ENCODE results near the gene PRPF19.
A peak's percentile ranks its signal among the peaks of the same experiment; 100 is the strongest.

Gene PRPF19

DNA sequence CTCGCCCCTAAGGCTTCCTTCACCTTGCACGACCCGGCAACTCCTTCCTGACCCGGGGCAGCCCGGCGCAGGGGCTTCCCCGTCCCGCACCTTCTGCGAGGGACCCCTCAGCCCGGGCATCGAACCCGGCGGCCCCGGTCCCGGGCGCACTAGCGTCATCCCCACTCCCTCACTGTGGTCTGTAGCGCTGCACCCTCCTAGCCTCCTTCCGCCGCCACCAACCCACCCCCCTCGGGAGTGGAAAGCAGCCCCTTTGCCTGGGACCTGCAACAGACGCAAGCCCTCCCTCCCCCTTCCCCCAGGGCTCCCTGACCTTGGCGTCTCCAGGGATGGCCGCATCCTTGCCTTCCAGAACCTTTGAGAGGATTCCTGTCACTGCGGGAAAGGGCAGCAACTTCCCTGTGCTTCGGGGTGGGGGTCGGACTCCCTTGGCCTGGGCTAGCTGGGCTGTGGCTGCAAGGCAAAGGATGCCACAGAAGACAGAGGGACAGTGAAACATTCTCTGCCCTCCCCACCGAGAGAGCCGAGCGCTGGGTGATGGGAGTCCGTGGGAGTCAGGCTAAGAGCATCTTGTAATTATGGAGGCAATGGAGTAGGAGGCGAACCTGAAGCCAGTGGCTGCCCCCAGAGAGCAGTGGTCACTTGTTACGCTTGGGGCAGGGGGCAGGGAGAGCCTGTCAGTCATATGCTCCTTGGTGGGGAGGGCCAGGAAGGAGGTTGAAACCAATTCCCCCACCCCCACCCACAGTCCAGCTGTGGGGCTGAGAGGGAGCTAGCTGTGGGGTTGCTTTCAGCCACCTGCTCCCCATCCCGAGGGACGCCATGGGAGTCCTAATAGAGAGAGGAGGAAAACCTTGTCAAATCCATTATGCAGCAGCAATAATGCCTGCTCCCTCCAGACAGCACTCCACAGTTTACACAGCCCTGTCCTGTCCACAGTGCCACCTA is 18.8 kb upstream of the PRPF19 start:
- H3K27ac ChIP-seq (ENCODE audit: low read depth, low read length): no peak overlapping the region
- peaks cover 9 to 17% (median 13%) of the 10 kb centered on the region in 5 donors for H3K27me3 ChIP-seq (ENCODE audit: control insufficient read depth in 5 of 5, insufficient read depth in 4 of 5, low read length in 5 of 5)
- peaks cover 0 to 34% (median 29%) of the 10 kb centered on the region in 5 donors for H3K36me3 ChIP-seq (ENCODE audit: control insufficient read depth in 5 of 5, insufficient read depth in 5 of 5, low read length in 5 of 5)
- H3K9ac ChIP-seq (ENCODE audit: low read length in 5 of 5): peak overlapping the region in 3 of 5 donors; percentile 3 to 59 (median 43)
- H3K9me3 ChIP-seq (ENCODE audit: control insufficient read depth in 5 of 5, low read length in 5 of 5): no peaks in the 10 kb centered on the region
- peaks cover 0 to 23% (median 17%) of the 10 kb centered on the region in 5 donors for H3K4me1 ChIP-seq (ENCODE audit: control insufficient read depth in 5 of 5, insufficient read depth in 5 of 5, low read length in 5 of 5)
- H3K4me3 ChIP-seq (ENCODE audit: low read depth in 1 of 5, low read length in 5 of 5): peak overlapping the region in 4 of 5 donors; percentile 43 to 65 (median 56)

DNA sequence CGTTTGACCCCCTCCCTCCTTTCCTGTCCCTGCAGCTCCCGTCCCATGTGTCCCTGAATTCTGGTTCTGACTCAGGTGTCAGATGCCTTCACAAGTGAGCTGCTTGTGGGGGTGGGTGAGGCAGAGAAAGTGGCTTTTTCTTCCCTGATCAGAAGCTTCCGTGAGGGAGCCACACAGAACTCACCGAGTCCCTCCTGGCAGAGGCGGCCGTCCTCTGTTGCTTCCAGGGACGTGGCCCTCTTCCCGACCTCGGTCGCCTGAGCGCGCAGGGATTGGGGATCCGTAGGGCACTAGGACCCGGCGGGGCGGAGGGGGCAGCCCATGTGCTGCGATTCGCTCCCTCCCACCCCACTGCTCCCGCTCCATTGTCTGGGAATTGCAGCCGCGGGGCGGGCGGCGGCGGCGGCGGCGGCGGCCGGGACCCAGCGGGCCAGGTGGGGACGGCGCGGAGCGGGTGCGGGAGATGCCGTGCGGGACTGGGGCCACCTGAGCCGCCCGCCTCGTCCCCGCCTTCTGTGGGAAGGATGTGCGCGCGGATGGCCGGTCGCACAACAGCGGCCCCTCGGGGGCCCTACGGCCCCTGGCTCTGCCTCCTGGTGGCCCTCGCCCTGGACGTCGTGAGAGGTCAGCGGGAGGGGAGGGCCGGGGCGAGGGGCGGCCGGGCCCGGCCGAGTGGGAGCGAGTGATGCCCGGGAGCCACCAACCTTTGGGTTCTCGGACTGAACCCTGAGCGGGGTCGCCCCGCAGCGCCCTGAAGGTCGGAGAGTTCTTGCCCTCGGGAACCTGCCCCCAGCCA is 17.9 kb upstream of the PRPF19 start, which contains the start of gene TMEM132A:
Gene TMEM132A, plus strand, starts transcription at position 351 of the 796 bp plus-strand sequence. Its CDS starts 174 bp downstream, at position 525.
- Histone ChIP-seq H3K9me3 (ENCODE audit: control insufficient read depth in 5 of 5, low read length in 5 of 5) (no peaks in the 10 kb centered on the region), H3K27ac (ENCODE audit: low read depth, low read length) (no peak within 1 kb of the TSS), H3K4me1 (ENCODE audit: control insufficient read depth in 5 of 5, insufficient read depth in 5 of 5, low read length in 5 of 5) (peaks cover 0 to 31% (median 25%) of the 10 kb centered on the region in 5 donors), H3K4me3 (ENCODE audit: low read depth in 1 of 5, low read length in 5 of 5) (peak within 1 kb of the TSS in 4 of 5 donors; percentile 43 to 65 (median 56)), H3K9ac (ENCODE audit: low read length in 5 of 5) (peak within 1 kb of the TSS in 4 of 5 donors; percentile 3 to 59 (median 48)), H3K36me3 (ENCODE audit: control insufficient read depth in 5 of 5, insufficient read depth in 5 of 5, low read length in 5 of 5) (peaks cover 0 to 41% (median 35%) of the 10 kb centered on the region in 5 donors), H3K27me3 (ENCODE audit: control insufficient read depth in 5 of 5, insufficient read depth in 4 of 5, low read length in 5 of 5) (peaks cover 9 to 17% (median 11%) of the 10 kb centered on the region in 5 donors)

DNA sequence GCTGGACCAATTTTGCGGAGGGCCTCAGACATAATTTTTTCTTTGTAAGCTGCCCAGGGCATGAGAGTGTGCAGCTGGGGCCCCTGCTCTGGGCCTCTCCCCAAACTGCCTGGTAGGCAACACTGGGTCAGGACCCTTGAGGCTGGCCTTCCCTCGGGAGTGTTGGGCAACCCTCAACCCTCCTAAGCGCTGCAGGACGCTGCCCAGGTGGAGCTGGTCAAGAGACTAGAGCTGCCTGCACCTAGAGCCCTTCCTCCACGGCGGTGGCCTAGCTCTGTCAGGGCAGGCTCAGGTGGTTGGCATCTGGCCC is 17.4 kb upstream of the PRPF19 start:
- H3K9ac ChIP-seq (ENCODE audit: low read length in 5 of 5): no peak overlapping the region
- H3K27ac ChIP-seq (ENCODE audit: low read depth, low read length): no peak overlapping the region
- no peaks in the 10 kb centered on the region for H3K9me3 ChIP-seq (ENCODE audit: control insufficient read depth in 5 of 5, low read length in 5 of 5)
- H3K4me1 ChIP-seq (ENCODE audit: control insufficient read depth in 5 of 5, insufficient read depth in 5 of 5, low read length in 5 of 5): peaks cover 0 to 36% (median 30%) of the 10 kb centered on the region in 5 donors
- H3K36me3 ChIP-seq (ENCODE audit: control insufficient read depth in 5 of 5, insufficient read depth in 5 of 5, low read length in 5 of 5): peaks cover 0 to 41% (median 35%) of the 10 kb centered on the region in 5 donors
- H3K27me3 ChIP-seq (ENCODE audit: control insufficient read depth in 5 of 5, insufficient read depth in 4 of 5, low read length in 5 of 5): peaks cover 9 to 17% (median 10%) of the 10 kb centered on the region in 5 donors
- H3K4me3 ChIP-seq (ENCODE audit: low read depth in 1 of 5, low read length in 5 of 5): peak overlapping the region in 3 of 5 donors; percentile 43 to 65 (median 59)

DNA sequence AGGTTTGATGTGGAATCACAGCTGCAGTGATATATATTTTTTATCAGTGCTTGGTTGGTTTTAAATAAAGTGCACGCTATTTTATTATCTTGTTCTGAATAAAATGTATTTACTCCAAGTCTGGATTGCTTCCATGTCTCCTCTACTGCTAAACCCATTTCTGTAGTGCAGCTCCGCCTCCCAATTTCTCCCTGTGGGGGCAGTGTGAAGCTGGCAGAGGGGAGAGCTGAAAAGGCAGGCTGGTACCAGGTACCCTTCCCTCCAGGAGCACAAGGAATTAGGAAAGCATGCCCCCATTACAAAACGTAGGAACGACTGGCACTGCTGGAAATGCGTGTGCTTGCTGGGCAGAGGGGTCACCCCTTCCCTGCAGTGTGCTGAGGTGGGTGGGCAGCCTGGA is 16.9 kb upstream of the PRPF19 start:
- no peak overlapping the region for H3K27ac ChIP-seq (ENCODE audit: low read depth, low read length)
- peaks cover 0 to 41% (median 35%) of the 10 kb centered on the region in 5 donors for H3K36me3 ChIP-seq (ENCODE audit: control insufficient read depth in 5 of 5, insufficient read depth in 5 of 5, low read length in 5 of 5)
- peak overlapping the region in 1 of 5 donors; percentile 65 for H3K4me3 ChIP-seq (ENCODE audit: low read depth in 1 of 5, low read length in 5 of 5)
- H3K27me3 ChIP-seq (ENCODE audit: control insufficient read depth in 5 of 5, insufficient read depth in 4 of 5, low read length in 5 of 5): peaks cover 9 to 17% (median 10%) of the 10 kb centered on the region in 5 donors
- H3K4me1 ChIP-seq (ENCODE audit: control insufficient read depth in 5 of 5, insufficient read depth in 5 of 5, low read length in 5 of 5): peaks cover 0 to 38% (median 33%) of the 10 kb centered on the region in 5 donors
- no peaks in the 10 kb centered on the region for H3K9me3 ChIP-seq (ENCODE audit: control insufficient read depth in 5 of 5, low read length in 5 of 5)
- H3K9ac ChIP-seq (ENCODE audit: low read length in 5 of 5): no peak overlapping the region

DNA sequence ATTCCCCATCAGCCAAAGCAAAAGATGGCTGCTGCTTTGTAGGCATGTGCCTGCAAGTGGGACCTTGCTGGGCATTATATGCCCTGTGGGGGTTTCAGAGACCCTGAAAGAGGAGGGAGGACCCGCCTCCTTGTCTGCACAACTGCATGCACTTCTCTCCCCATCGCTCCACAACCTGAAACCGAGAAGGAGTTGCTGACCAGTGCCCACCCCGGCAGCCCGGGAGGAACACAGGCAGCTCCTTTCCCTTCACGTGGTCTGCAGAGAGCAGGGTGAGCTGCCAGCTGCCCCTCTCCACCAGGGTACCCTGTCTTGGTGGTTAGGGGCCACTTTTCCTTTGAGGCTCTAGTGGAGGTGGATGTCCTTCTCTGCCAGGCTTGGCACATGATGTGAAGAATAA is 16.5 kb upstream of the PRPF19 start:
- H3K9me3 ChIP-seq (ENCODE audit: control insufficient read depth in 5 of 5, low read length in 5 of 5): no peaks in the 10 kb centered on the region
- peaks cover 0 to 41% (median 35%) of the 10 kb centered on the region in 5 donors for H3K36me3 ChIP-seq (ENCODE audit: control insufficient read depth in 5 of 5, insufficient read depth in 5 of 5, low read length in 5 of 5)
- H3K9ac ChIP-seq (ENCODE audit: low read length in 5 of 5): no peak overlapping the region
- H3K27me3 ChIP-seq (ENCODE audit: control insufficient read depth in 5 of 5, insufficient read depth in 4 of 5, low read length in 5 of 5): peaks cover 9 to 17% (median 10%) of the 10 kb centered on the region in 5 donors
- H3K4me1 ChIP-seq (ENCODE audit: control insufficient read depth in 5 of 5, insufficient read depth in 5 of 5, low read length in 5 of 5): peaks cover 0 to 38% (median 33%) of the 10 kb centered on the region in 5 donors
- no peak overlapping the region for H3K4me3 ChIP-seq (ENCODE audit: low read depth in 1 of 5, low read length in 5 of 5)
- H3K27ac ChIP-seq (ENCODE audit: low read depth, low read length): no peak overlapping the region

DNA sequence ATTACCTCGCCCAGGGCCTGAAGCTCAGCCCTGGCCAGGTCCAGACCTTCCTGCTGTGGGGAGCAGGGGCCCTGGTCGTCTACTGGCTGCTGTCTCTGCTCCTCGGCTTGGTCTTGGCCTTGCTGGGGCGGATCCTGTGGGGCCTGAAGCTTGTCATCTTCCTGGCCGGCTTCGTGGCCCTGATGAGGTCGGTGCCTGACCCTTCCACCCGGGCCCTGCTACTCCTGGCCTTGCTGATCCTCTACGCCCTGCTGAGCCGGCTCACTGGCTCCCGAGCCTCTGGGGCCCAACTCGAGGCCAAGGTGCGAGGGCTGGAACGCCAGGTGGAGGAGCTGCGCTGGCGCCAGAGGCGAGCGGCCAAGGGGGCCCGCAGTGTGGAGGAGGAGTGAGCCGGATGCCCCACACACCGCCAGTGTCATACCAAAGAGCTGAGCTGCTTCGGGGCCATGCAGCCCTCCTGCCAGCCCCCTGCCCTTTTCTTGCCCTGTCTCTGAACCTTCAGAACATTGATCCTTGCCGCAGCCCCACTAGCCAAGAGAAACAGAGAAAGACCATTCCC is 15.5 kb upstream of the PRPF19 start:
- Histone ChIP-seq H3K9ac (ENCODE audit: low read length in 5 of 5) (no peak overlapping the region), H3K27me3 (ENCODE audit: control insufficient read depth in 5 of 5, insufficient read depth in 4 of 5, low read length in 5 of 5) (peaks cover 9 to 15% (median 10%) of the 10 kb centered on the region in 5 donors), H3K4me1 (ENCODE audit: control insufficient read depth in 5 of 5, insufficient read depth in 5 of 5, low read length in 5 of 5) (peaks cover 0 to 41% (median 34%) of the 10 kb centered on the region in 5 donors), H3K4me3 (ENCODE audit: low read depth in 1 of 5, low read length in 5 of 5) (no peak overlapping the region), H3K9me3 (ENCODE audit: control insufficient read depth in 5 of 5, low read length in 5 of 5) (no peaks in the 10 kb centered on the region), H3K27ac (ENCODE audit: low read depth, low read length) (no peak overlapping the region), H3K36me3 (ENCODE audit: control insufficient read depth in 5 of 5, insufficient read depth in 5 of 5, low read length in 5 of 5) (peaks cover 0 to 41% (median 35%) of the 10 kb centered on the region in 5 donors)

DNA sequence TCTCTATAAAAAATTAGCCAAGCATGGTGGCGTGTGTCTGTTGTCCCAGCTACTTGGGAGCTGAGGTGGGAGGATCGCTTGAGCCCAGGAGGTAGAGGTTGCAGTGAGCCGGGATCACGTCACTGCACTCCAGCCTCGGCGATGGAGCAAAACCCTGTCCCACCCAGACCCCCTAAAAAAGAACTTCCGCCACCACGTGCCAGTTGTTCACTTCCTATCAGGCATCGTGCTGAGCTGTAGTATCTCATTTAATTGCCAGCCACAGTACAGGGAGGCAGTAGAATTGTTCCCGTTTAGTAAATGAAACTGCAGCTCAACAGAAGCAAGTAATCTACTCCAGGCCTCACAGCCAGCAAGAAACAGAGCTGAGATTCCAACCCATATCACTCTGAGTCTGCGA is 14.9 kb upstream of the PRPF19 start:
- Histone ChIP-seq H3K4me3 (ENCODE audit: low read depth in 1 of 5, low read length in 5 of 5) (no peak overlapping the region), H3K27me3 (ENCODE audit: control insufficient read depth in 5 of 5, insufficient read depth in 4 of 5, low read length in 5 of 5) (peaks cover 9 to 13% (median 10%) of the 10 kb centered on the region in 5 donors), H3K9me3 (ENCODE audit: control insufficient read depth in 5 of 5, low read length in 5 of 5) (no peaks in the 10 kb centered on the region), H3K27ac (ENCODE audit: low read depth, low read length) (no peak overlapping the region), H3K9ac (ENCODE audit: low read length in 5 of 5) (no peak overlapping the region), H3K36me3 (ENCODE audit: control insufficient read depth in 5 of 5, insufficient read depth in 5 of 5, low read length in 5 of 5) (peaks cover 0 to 41% (median 35%) of the 10 kb centered on the region in 5 donors), H3K4me1 (ENCODE audit: control insufficient read depth in 5 of 5, insufficient read depth in 5 of 5, low read length in 5 of 5) (peaks cover 0 to 47% (median 40%) of the 10 kb centered on the region in 5 donors)

DNA sequence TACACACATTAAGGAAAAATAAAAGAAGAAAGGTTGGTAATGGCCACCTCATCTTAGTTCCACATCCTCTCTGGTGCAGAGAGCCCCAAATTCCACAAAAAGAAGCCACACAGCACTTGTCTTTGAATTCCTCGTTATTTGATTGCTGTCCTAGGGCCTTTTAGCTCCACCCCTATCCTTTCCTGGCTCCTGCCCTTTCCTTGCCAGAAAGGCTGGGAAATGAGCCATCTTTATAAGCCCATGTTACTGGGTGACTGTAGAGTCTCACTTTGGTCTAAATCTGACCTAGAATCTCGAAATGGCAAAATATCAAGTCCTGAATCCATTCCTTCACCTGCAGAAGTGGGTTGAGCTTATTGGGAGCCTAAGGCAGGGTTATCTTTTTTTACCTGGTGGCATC is 13.6 kb upstream of the PRPF19 start:
- H3K36me3 ChIP-seq (ENCODE audit: control insufficient read depth in 5 of 5, insufficient read depth in 5 of 5, low read length in 5 of 5): peaks cover 0 to 41% (median 35%) of the 10 kb centered on the region in 5 donors
- no peaks in the 10 kb centered on the region for H3K9me3 ChIP-seq (ENCODE audit: control insufficient read depth in 5 of 5, low read length in 5 of 5)
- H3K4me1 ChIP-seq (ENCODE audit: control insufficient read depth in 5 of 5, insufficient read depth in 5 of 5, low read length in 5 of 5): peaks cover 7 to 50% (median 48%) of the 10 kb centered on the region in 5 donors
- H3K9ac ChIP-seq (ENCODE audit: low read length in 5 of 5): peak overlapping the region in 1 of 5 donors; percentile 25
- no peak overlapping the region for H3K4me3 ChIP-seq (ENCODE audit: low read depth in 1 of 5, low read length in 5 of 5)
- H3K27me3 ChIP-seq (ENCODE audit: control insufficient read depth in 5 of 5, insufficient read depth in 4 of 5, low read length in 5 of 5): peaks cover 2 to 7% (median 2%) of the 10 kb centered on the region in 5 donors
- H3K27ac ChIP-seq (ENCODE audit: low read depth, low read length): no peak overlapping the region

DNA sequence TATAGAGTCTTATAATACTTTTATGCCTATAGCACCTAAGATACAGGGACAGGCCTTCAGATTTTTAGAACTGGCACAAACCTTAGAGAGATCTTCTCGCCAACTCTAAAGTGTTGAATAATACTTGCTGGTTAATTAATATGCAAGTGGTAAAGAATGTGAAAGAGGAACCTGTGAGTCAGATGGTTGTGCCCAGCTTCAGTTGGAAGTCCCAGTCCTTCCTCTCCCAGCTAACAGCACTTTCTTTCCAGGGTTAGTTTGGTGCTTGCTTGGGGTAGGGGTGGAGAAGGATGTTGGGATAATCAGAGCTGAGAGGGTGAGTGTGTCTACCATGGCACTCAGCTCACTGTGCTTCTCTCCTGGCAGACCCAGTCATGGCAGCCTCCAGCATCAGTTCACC is 12.9 kb upstream of the PRPF19 start:
- peaks cover 7 to 51% (median 48%) of the 10 kb centered on the region in 5 donors for H3K4me1 ChIP-seq (ENCODE audit: control insufficient read depth in 5 of 5, insufficient read depth in 5 of 5, low read length in 5 of 5)
- H3K9me3 ChIP-seq (ENCODE audit: control insufficient read depth in 5 of 5, low read length in 5 of 5): no peaks in the 10 kb centered on the region
- no peak overlapping the region for H3K27ac ChIP-seq (ENCODE audit: low read depth, low read length)
- H3K27me3 ChIP-seq (ENCODE audit: control insufficient read depth in 5 of 5, insufficient read depth in 4 of 5, low read length in 5 of 5): peaks cover 0 to 6% (median 0%) of the 10 kb centered on the region in 5 donors
- H3K4me3 ChIP-seq (ENCODE audit: low read depth in 1 of 5, low read length in 5 of 5): no peak overlapping the region
- no peak overlapping the region for H3K9ac ChIP-seq (ENCODE audit: low read length in 5 of 5)
- peaks cover 0 to 41% (median 35%) of the 10 kb centered on the region in 5 donors for H3K36me3 ChIP-seq (ENCODE audit: control insufficient read depth in 5 of 5, insufficient read depth in 5 of 5, low read length in 5 of 5)
